ENCODE data around the gene DDX1. TPM values are rescaled to one million over a fixed set of nuclear protein-coding genes. Genes with fewer than 3 reads are reported as not detected.
A peak's percentile ranks its signal among the peaks of the same experiment; 100 is the strongest.

Gene DDX1
- total and polyA plus RNA-seq, 2 donors from 2014 or later, result 84.0 to 90.0 TPM

DNA sequence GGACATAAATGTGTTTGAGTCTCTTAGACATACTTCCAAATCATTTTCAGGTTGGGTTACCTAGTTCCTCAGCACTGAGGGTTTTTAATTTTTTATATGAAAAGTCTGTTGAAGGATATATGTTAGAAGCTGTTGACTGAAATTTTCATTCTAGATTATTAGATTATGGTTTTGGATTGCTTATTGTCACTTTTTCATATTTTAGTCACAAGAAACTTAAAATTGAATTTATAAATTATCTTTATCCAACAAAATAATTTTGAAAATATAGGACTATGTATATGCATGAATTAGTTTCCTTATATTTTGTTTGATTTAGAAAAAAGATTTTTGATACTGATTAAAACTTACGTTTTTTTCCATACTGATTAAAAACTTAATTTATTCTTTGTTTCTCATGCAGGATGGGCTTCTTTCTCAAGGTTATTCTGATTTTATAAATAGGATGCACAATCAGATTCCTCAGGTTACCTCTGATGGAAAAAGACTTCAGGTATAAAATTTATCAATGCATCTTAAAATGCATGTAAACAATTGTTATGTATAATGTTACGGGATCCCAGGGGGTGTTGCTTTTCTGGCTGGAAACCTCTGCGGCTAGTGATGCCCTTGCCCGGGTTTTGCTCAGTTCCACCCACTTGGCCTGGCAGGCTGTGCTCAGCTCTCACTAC lies 26.2 kb downstream of the DDX1 start:
- Histone ChIP-seq H3K9ac (ENCODE audit: low read length in 3 of 3) (no peak overlapping the region), H3K27me3 (ENCODE audit: control insufficient read depth, insufficient read depth, low read length) (no peaks in the 10 kb centered on the region), H3K27ac (ENCODE audit: low read depth in 2 of 2, low read length in 2 of 2) (no peak overlapping the region), H3K4me3 (ENCODE audit: low read length in 3 of 3) (no peak overlapping the region), H3K36me3 (ENCODE audit: control insufficient read depth in 2 of 3, insufficient read depth in 3 of 3, low read length in 3 of 3) (peaks cover 9 to 20% (median 12%) of the 10 kb centered on the region in 3 donors), H3K4me1 (ENCODE audit: control insufficient read depth in 2 of 3, insufficient read depth in 2 of 3, low read depth in 1 of 3, low read length in 3 of 3) (no peaks in the 10 kb centered on the region), H3K9me3 (ENCODE audit: control insufficient read depth in 2 of 3, insufficient read depth in 1 of 3, low read length in 3 of 3) (no peaks in the 10 kb centered on the region)
- FAIRE-seq (peak; percentile 62), DNase-seq (no peak)
- TF ChIP-seq CTCF (IDR thresholded peaks at IDR 0.05; ENCODE audit: borderline replicate concordance, extremely low read depth, insufficient read depth), result no peak
- intact Hi-C loops (cut with DNase I), result no loop called here

- DNase-seq (no peak), FAIRE-seq (no peak)
- Histone ChIP-seq H3K27ac (ENCODE audit: low read depth in 2 of 2, low read length in 2 of 2) (no peak overlapping the region), H3K9me3 (ENCODE audit: control insufficient read depth in 2 of 3, insufficient read depth in 1 of 3, low read length in 3 of 3) (no peaks in the 10 kb centered on the region), H3K36me3 (ENCODE audit: control insufficient read depth in 2 of 3, insufficient read depth in 3 of 3, low read length in 3 of 3) (peaks cover 9 to 20% (median 13%) of the 10 kb centered on the region in 3 donors), H3K9ac (ENCODE audit: low read length in 3 of 3) (no peak overlapping the region), H3K4me1 (ENCODE audit: control insufficient read depth in 2 of 3, insufficient read depth in 2 of 3, low read depth in 1 of 3, low read length in 3 of 3) (no peaks in the 10 kb centered on the region), H3K4me3 (ENCODE audit: low read length in 3 of 3) (no peak overlapping the region), H3K27me3 (ENCODE audit: control insufficient read depth, insufficient read depth, low read length) (no peaks in the 10 kb centered on the region)
- no peak for TF ChIP-seq CTCF (IDR thresholded peaks at IDR 0.05; ENCODE audit: borderline replicate concordance, extremely low read depth, insufficient read depth)
- intact Hi-C loops (cut with DNase I), result no loop called here
These were observed 26.8 kb downstream of the DDX1 start for GRCh38 chr2:15618449-15618855.

- Histone ChIP-seq H3K9ac (ENCODE audit: low read length in 3 of 3) (no peak overlapping the region), H3K4me3 (ENCODE audit: low read length in 3 of 3) (no peak overlapping the region), H3K27me3 (ENCODE audit: control insufficient read depth, insufficient read depth, low read length) (no peaks in the 10 kb centered on the region), H3K4me1 (ENCODE audit: control insufficient read depth in 2 of 3, insufficient read depth in 2 of 3, low read depth in 1 of 3, low read length in 3 of 3) (no peaks in the 10 kb centered on the region), H3K27ac (ENCODE audit: low read depth in 2 of 2, low read length in 2 of 2) (no peak overlapping the region), H3K9me3 (ENCODE audit: control insufficient read depth in 2 of 3, insufficient read depth in 1 of 3, low read length in 3 of 3) (no peaks in the 10 kb centered on the region), H3K36me3 (ENCODE audit: control insufficient read depth in 2 of 3, insufficient read depth in 3 of 3, low read length in 3 of 3) (peaks cover 9 to 23% (median 14%) of the 10 kb centered on the region in 3 donors)
- no peak for TF ChIP-seq CTCF (IDR thresholded peaks at IDR 0.05; ENCODE audit: borderline replicate concordance, extremely low read depth, insufficient read depth)
- intact Hi-C loops (cut with DNase I), result no loop called here
- DNase-seq (no peak), FAIRE-seq (no peak)
These were observed 27.4 kb downstream of the DDX1 start for GRCh38 chr2:15619076-15619475.

DNA sequence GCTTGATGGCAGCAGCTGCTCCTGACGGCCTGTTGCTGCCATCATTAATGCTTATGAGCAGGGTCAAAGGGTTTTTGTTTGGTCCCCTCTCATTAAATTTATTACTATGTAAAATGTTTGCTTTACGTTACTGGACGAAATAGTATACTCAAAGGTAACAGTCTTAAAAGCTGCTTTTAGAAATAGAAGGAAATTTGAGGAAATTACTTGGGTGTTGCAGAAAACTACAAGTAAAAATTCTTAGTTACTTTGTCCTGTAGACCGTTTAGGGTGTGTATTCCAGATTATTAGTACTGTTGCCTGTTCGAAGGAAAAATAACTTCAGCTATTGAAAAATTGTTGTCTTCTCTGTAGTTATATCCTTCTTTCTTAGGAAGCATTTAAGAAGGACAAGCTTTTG lies 27.8 kb downstream of the DDX1 start:
- Histone ChIP-seq H3K9me3 (ENCODE audit: control insufficient read depth in 2 of 3, insufficient read depth in 1 of 3, low read length in 3 of 3) (no peaks in the 10 kb centered on the region), H3K27ac (ENCODE audit: low read depth in 2 of 2, low read length in 2 of 2) (no peak overlapping the region), H3K27me3 (ENCODE audit: control insufficient read depth, insufficient read depth, low read length) (no peaks in the 10 kb centered on the region), H3K36me3 (ENCODE audit: control insufficient read depth in 2 of 3, insufficient read depth in 3 of 3, low read length in 3 of 3) (peaks cover 9 to 27% (median 17%) of the 10 kb centered on the region in 3 donors), H3K4me3 (ENCODE audit: low read length in 3 of 3) (no peak overlapping the region), H3K4me1 (ENCODE audit: control insufficient read depth in 2 of 3, insufficient read depth in 2 of 3, low read depth in 1 of 3, low read length in 3 of 3) (no peaks in the 10 kb centered on the region), H3K9ac (ENCODE audit: low read length in 3 of 3) (no peak overlapping the region)
- TF ChIP-seq CTCF (IDR thresholded peaks at IDR 0.05; ENCODE audit: borderline replicate concordance, extremely low read depth, insufficient read depth), result no peak
- intact Hi-C loops (cut with DNase I), result no loop called here
- DNase-seq, result no peak
- no peak for FAIRE-seq

Measured in kidney (tissue), 14 donors.